GM12801 (cell line): ENCODE measurements around the gene TRMT11.

Source experiments
- TF ChIP-seq, protein P1 (sequence below): IDR thresholded peaks from one replicate; pipeline ENCODE4 v1.5.1; 2011; ENCODE audit warnings: control low read depth; ENCODE audit not compliant: insufficient read length; ENCODE audit errors: extremely low read depth

The TRMT11 gene

DNA sequence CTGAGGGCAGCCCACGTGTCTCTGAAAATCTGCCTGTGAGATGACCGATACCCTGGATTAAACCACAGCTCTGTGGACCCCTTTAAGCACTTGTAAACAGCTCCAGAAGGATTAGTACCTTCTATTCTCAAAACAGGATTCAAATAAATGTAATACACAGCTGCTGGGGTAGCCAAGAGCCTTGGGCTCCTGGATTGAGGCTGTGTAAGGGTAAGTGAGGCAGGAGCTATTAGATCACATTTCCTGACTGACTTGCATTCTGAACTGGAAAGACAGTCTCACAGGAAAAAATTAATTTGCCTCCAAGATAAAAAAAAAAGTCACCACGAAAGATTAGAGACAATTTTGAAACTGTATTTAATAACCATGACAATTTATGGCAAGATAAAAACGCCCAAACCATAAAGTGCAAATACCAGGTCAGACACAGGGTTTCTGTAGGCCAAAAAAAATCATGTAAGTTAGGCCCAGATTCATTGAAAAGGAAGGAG, 78.0 kb downstream of the TRMT11 start:
- TF ChIP-seq, protein P1, sequence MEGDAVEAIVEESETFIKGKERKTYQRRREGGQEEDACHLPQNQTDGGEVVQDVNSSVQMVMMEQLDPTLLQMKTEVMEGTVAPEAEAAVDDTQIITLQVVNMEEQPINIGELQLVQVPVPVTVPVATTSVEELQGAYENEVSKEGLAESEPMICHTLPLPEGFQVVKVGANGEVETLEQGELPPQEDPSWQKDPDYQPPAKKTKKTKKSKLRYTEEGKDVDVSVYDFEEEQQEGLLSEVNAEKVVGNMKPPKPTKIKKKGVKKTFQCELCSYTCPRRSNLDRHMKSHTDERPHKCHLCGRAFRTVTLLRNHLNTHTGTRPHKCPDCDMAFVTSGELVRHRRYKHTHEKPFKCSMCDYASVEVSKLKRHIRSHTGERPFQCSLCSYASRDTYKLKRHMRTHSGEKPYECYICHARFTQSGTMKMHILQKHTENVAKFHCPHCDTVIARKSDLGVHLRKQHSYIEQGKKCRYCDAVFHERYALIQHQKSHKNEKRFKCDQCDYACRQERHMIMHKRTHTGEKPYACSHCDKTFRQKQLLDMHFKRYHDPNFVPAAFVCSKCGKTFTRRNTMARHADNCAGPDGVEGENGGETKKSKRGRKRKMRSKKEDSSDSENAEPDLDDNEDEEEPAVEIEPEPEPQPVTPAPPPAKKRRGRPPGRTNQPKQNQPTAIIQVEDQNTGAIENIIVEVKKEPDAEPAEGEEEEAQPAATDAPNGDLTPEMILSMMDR = no peak

DNA sequence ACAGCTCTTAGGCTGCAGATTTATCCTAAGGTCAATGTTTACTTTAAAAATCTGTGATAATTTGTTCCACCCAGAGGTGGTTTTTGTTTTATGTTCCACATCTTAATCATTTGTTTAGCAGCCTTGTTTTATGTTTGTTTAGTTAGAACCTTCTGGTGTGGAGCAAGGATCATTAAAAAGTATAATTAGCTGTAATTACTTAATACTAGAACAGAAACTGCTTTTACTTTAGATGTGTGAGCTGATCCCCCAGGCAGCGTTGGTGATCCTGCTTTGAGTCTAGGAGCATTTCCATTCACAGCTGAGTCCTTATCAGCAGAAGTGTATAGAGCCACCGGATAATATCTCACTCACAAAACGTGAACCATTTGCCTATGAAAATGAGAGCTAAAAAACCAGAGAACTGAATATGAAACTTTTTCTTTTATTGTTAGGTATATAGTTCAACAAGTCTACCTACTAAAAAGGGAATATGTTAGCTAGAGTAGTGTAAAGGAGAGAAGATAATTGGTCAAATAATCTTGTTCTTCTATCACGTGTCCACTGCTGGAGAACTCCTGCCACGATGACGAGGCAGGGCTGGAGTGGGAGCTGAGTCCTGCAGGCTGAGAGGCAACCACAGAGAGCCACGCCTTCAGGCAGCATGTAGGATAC, 78.5 kb downstream of the TRMT11 start:
- TF ChIP-seq, protein P1 = no peak

DNA sequence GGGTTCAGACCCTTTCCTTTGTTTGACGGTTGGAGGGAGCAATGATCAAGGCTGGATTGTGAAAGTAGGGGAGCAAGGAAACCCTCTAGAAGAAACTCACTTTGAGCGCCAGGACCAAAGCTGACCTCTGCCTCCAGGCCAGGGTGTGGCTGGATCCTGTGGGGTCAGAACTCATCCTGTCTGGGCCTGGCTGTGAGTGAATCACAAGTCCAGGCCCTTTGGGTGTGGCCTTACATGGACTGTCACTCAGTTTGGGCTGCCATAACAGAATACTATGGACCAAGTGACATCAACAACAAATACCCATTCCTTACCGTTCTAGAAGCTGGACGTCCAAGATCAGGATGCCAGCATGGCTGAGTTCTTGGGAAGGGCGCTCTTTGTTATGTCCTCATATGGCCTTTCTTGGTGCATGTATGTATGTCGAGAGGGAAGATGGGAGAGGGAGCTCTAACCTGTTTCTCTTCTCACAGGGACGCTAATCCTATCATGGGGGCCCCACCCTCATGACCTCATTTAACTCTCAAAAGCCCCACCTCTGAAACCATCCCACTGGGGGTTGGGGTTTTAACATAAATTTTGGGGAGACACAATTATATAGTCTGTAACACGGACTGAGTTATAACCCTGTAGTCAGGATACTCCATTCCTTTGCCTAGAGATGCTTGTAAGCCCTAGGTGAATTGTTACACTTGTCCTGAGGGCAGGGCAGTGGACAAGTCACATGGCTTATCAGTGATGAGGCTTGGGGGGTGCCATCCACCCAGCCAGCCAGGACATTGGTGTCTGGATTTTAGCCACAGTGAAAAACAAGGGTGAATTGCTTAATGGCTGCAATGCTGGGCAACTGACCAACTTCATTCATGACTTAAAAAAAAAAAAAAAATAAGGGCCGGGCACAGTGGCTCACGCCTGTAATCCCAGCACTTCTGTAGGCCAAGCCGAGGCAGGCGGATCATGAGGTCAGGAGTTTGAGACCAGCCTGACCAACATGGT, 80.0 kb downstream of the TRMT11 start:
- TF ChIP-seq, protein P1 = no peak

DNA sequence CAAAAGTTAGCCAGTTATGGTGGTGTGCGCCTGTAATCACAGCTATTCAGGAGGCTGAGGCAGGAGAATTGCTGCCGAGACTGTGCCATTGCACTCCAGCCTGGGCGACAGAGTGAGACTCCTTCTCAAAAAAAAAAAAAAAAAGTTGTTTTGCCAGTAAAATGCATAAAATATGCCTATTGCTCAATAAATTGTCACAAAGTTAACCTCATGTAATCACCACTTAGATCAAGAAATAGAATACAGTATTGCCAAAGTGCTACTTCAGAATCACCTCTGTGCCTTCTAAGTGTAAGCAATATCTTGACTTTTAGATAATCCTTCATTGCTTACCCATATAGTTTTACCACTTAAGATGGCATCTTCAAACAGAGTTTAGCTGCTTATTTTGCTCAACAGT, 80.7 kb downstream of the TRMT11 start:
- TF ChIP-seq, protein P1 = no peak

DNA sequence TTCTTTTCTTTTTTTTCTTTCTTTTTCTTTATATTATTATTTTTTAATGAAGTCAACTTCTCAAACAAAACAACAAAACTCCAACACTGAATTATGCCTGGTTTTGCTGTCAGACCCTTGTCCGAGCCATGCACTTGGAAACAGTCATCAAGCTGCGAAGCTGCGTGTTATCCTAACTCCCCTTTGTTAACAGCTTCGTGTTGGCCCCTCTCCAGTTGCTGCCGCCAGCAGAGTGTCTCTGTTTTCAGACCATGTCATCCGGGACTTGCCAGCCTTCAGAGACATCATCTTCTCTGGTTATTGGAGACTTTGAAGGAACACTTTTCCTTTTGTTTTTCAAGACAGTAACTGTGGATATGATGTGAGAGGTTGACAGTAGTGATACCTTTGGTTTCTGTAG, 83.1 kb downstream of the TRMT11 start:
- TF ChIP-seq, protein P1 = no peak

DNA sequence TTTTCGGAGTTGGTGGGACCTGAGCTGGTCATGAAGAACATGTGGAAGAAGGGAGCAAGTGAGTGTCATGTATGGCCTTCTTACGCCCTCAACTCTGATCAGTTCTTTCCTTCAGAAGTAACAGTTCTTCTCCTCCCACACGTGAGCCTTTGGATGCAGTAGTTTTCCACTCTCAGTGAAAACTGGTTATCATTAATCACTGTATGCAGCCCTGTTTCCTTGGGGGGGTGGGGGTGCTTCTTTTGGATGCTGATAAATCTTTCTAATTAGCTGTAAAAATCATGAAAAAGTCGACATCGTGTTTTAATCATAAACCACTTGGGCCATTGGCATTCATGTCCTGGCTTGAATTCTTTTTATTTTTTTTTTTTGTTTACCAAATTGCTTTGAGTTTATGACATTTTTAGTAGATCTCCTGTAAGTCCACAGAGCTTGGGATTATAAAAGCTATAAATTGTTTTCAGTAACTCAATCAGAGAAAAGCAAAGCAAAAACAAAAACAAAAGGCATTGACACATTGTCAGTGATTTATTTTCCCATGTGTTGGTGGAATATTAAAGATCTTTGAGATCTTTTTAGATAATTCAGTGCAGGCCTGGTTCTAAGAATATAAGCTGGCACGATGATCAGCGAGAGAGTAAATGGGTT, 84.8 kb downstream of the TRMT11 start:
- TF ChIP-seq, protein P1 = no peak

DNA sequence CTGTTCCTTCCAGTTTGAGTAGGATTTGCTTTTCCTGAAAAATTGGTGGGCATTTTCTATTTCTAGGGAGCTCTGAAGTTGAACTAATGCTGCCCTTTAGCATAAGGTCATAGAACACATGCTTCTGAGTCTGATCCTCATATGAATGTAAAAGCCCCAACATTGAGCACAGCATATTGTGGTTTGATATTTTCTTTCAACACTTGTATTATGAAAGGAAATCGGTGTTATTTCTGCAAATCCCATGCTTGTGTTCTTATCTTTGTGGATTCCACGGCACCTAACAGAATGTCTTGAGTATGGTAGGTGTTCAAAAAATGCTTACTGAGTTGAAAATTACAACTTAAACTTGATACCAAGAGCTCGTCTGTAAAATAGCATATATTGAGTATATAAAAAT, 85.8 kb downstream of the TRMT11 start:
- TF ChIP-seq, protein P1 = no peak
